Measurements from ENCODE around the gene LRRC14B. TPM values are rescaled to one million over a fixed set of nuclear protein-coding genes. Genes with fewer than 3 reads are reported as not detected.

The LRRC14B gene
- polyA plus RNA-seq, 3 donors: not detected

- H3K36me3 Mint-ChIP-seq: no peaks in the 10 kb centered on the region
- H3K4me3 ChIP-seq (replicated peaks in 1 of 3; ENCODE audit: low read depth in 2 of 3, low read length in 3 of 3): no peak overlapping the region
- no peak overlapping the region for H2AFZ ChIP-seq (ENCODE audit: insufficient read depth, low read depth, low read length, poor library complexity, severe bottlenecking)
- H3K79me2 ChIP-seq (ENCODE audit: insufficient read depth, low read length): no peaks in the 10 kb centered on the region
- H3K4me3 Mint-ChIP-seq: no peak overlapping the region
- intact Hi-C loops (cut with micrococcal nuclease): no loop called here
- H3K9me3 Mint-ChIP-seq: peaks cover 3 to 16% (median 6%) of the 10 kb centered on the region in 7 donors
- H4K20me1 ChIP-seq (ENCODE audit: insufficient read depth, low read length): no peaks in the 10 kb centered on the region
- no peak overlapping the region for H3K27ac ChIP-seq (ENCODE audit: low read depth in 1 of 2, low read length in 2 of 2)
- no peak overlapping the region for H3K9ac ChIP-seq (ENCODE audit: insufficient read depth, low read length, poor library complexity, severe bottlenecking)
- H3K36me3 ChIP-seq (replicated peaks in 1 of 2; ENCODE audit: control insufficient read depth in 1 of 2, insufficient read depth in 2 of 2, low read length in 2 of 2): no peaks in the 10 kb centered on the region
- no peaks in the 10 kb centered on the region for H3K4me1 ChIP-seq (ENCODE audit: control insufficient read depth in 1 of 2, insufficient read depth in 2 of 2, low read length in 2 of 2)
- H3K9me3 ChIP-seq (replicated peaks in 1 of 2; ENCODE audit: control insufficient read depth in 1 of 2, insufficient read depth in 1 of 2, low read length in 2 of 2): peaks cover 0 to 7% of the 10 kb centered on the region in 2 donors
- no peak overlapping the region for H3K4me2 ChIP-seq (replicated peaks; ENCODE audit: extremely low read depth, low read length, poor library complexity, severe bottlenecking)
- DNase-seq: no peak
- H3K4me1 Mint-ChIP-seq: no peaks in the 10 kb centered on the region
- TF ChIP-seq CTCF (IDR thresholded peaks at IDR 0.05): no peak
- 87% methylated on average over 19 of the region's 19 CpGs for WGBS (ENCODE audit: insufficient coverage)
- peaks cover 9 to 12% (median 12%) of the 10 kb centered on the region in 3 donors for H3K27me3 Mint-ChIP-seq (ENCODE audit: low read depth in 3 of 3)
- no peaks in the 10 kb centered on the region for H3K27me3 ChIP-seq (ENCODE audit: control insufficient read depth in 2 of 2, insufficient read depth in 2 of 2, low read length in 2 of 2)
- H3K27ac Mint-ChIP-seq: no peak overlapping the region
Measured at GRCh38 chr5:162190-162564, 29.1 kb upstream of the LRRC14B start.

GRCh38 chr5:162565-163337 is 28.5 kb upstream of the LRRC14B start:
- Histone ChIP-seq H3K4me3 (replicated peaks in 1 of 3; ENCODE audit: low read depth in 2 of 3, low read length in 3 of 3) (no peak overlapping the region), H2AFZ (ENCODE audit: insufficient read depth, low read depth, low read length, poor library complexity, severe bottlenecking) (no peak overlapping the region), H3K79me2 (ENCODE audit: insufficient read depth, low read length) (no peaks in the 10 kb centered on the region), H3K4me1 (ENCODE audit: control insufficient read depth in 1 of 2, insufficient read depth in 2 of 2, low read length in 2 of 2) (no peaks in the 10 kb centered on the region), H3K9me3 (replicated peaks in 1 of 2; ENCODE audit: control insufficient read depth in 1 of 2, insufficient read depth in 1 of 2, low read length in 2 of 2) (peaks cover 0 to 7% of the 10 kb centered on the region in 2 donors), H3K36me3 (replicated peaks in 1 of 2; ENCODE audit: control insufficient read depth in 1 of 2, insufficient read depth in 2 of 2, low read length in 2 of 2) (no peaks in the 10 kb centered on the region), H3K27me3 (ENCODE audit: control insufficient read depth in 2 of 2, insufficient read depth in 2 of 2, low read length in 2 of 2) (no peaks in the 10 kb centered on the region), H3K27ac (ENCODE audit: low read depth in 1 of 2, low read length in 2 of 2) (no peak overlapping the region), H3K9ac (ENCODE audit: insufficient read depth, low read length, poor library complexity, severe bottlenecking) (no peak overlapping the region), H4K20me1 (ENCODE audit: insufficient read depth, low read length) (no peaks in the 10 kb centered on the region), H3K4me2 (replicated peaks; ENCODE audit: extremely low read depth, low read length, poor library complexity, severe bottlenecking) (no peak overlapping the region)
- DNase-seq: no peak
- no peaks in the 10 kb centered on the region for H3K36me3 Mint-ChIP-seq
- H3K27me3 Mint-ChIP-seq (ENCODE audit: low read depth in 3 of 3): peaks cover 9 to 12% (median 12%) of the 10 kb centered on the region in 3 donors
- H3K27ac Mint-ChIP-seq: no peak overlapping the region
- H3K4me3 Mint-ChIP-seq: no peak overlapping the region
- 91% methylated on average over 23 of the region's 23 CpGs for WGBS (ENCODE audit: insufficient coverage)
- no peaks in the 10 kb centered on the region for H3K4me1 Mint-ChIP-seq
- intact Hi-C loops (cut with micrococcal nuclease): no loop called here
- peaks cover 3 to 16% (median 6%) of the 10 kb centered on the region in 7 donors for H3K9me3 Mint-ChIP-seq
- TF ChIP-seq CTCF (IDR thresholded peaks at IDR 0.05): no peak

Measured in CD14-positive monocyte (primary cell).